Thyroid gland (tissue), 4 donors: Measurements from ENCODE around the gene NMNAT1.

Source experiments
- CTCF ChIP-seq, 6 experiments: fragments of 200-600 bp in 3 of 6; fragments of 450-650 bp in 3 of 6; sonication (generic) in 3 of 6; IDR thresholded peaks; one replicate each; pipeline ENCODE4 v1.5.1; 2016 to 2019; ENCODE audit warnings: antibody characterized with exemption in 6 of 6, mild to moderate bottlenecking in 2 of 6, inconsistent platforms in 1 of 6, moderate library complexity in 1 of 6
- POLR2A ChIP-seq, 2 donors: fragments of 450-650 bp; IDR thresholded peaks; one replicate each; pipeline ENCODE4 v1.6.1; 2017; ENCODE audit warnings: antibody characterized with exemption in 2 of 2, mild to moderate bottlenecking in 2 of 2, moderate library complexity in 1 of 2

DNA sequence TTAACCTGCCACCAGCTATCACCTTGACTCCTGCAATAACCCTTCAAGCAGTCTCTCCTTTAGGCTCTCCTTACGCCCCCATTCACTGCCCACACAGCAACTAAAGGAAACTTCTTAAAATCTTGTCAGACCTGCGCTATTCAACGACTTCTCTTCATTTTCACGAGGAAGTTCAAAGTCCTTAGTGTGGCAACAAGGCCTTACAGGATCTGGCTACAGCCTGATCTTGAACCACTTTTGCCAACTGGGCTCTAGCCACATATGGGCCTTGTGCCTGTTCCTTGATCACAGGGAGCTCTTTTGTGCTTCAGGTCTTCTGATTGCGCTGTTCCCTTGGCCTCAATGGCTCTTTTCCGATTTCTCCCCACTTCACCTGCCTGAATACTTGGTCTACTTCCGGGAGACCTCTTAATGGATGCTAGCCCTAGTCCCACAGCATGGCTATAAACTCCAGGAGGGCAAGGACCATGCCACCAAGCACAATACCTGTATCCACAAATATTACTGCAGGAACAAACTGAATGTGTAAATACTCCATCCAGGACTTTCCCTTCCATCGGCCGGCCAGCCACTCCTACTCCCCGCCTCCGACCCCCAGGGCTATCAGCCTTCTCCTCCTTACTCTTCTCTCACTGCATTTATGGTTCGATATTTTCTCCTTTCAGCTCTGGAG lies 30.9 kb upstream of the NMNAT1 start:
- TF ChIP-seq POLR2A (IDR thresholded peaks at IDR 0.05) (no peak), CTCF (IDR thresholded peaks at IDR 0.05) (no peak)
